ENCODE data around the gene SNIP1.
"Not testable (repeated sequence)": the region's sequence is repeated elsewhere in the genome, so short reads cannot be mapped to it uniquely, and the experiment has no call there.

Gene SNIP1

DNA sequence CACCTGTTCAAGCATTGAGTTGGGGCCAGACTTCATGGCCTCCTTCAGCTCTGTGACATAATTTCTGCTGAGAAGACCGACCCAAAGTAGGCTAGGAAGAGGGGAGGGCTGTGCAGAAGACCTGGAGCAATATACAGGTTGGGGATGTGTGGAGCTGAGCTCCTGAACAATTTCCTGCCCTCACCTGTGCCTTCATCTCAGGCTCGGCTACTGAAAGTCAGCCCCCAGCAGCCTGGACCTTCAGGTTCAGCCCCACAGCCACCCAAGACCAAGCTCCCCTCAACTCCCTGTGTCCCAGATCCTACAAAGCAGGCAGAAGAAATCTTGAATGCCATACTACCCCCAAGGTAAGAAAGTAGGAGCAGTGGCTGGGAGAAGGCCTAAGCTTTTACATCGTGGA, 3.3 kb upstream of the SNIP1 start:
- Histone ChIP-seq H3K4me3 (ENCODE audit: low read depth, low read length) (peak overlapping the region; percentile 80), H3K27me3 (ENCODE audit: insufficient read depth, low read length) (no peaks in the 10 kb centered on the region), H2AFZ (ENCODE audit: low read length, unreplicated experiment) (peak overlapping the region; percentile 90), H3K4me1 (ENCODE audit: control insufficient read depth, insufficient read depth, low read length, unreplicated experiment) (peaks cover 19% of the 10 kb centered on the region), H3K27ac (ENCODE audit: low read depth, low read length) (peak overlapping the region; percentile 32; the same call in 1 of the 2 replicates), H3K36me3 (ENCODE audit: insufficient read depth, low read length) (peaks cover 6% of the 10 kb centered on the region; the same call in 1 of the 2 replicates), H3K79me2 (ENCODE audit: control insufficient read depth, insufficient read depth, low read length, unreplicated experiment) (peaks cover 17% of the 10 kb centered on the region)

DNA sequence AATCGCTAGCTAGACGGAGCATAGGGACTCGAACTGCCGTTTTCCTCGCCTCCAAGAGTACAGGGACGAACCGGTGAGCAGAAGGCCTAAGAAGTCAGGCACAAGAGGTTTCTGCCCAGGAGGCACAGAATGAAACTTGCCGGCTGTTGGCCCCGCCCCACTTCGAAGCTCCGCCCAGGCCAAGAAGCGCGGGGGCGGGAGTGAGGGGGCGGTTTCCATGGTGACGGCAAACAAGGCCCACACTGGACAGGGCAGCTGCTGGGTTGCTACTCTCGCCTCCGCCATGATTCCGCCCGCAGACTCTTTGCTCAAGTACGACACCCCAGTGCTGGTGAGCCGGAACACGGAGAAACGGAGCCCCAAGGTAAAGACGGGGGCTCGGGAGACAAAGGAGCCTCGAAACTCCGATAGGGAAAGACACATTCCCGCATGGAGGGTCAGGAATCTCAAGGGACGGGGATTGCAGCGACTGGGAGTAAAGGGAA, 2.7 kb upstream of the SNIP1 start, which contains the start of gene DNALI1:
DNALI1 (plus strand) TSS at position 229 of the 485 bp plus-strand sequence; CDS start at position 284, 55 bp downstream.
- Histone ChIP-seq H3K27me3 (ENCODE audit: insufficient read depth, low read length) (no peaks in the 10 kb centered on the region), H3K4me1 (ENCODE audit: control insufficient read depth, insufficient read depth, low read length, unreplicated experiment) (peaks cover 21% of the 10 kb centered on the region), H2AFZ (ENCODE audit: low read length, unreplicated experiment) (peak within 1 kb of the TSS; percentile 90), H3K27ac (ENCODE audit: low read depth, low read length) (peak within 1 kb of the TSS; percentile 32; the same call in 1 of the 2 replicates), H3K79me2 (ENCODE audit: control insufficient read depth, insufficient read depth, low read length, unreplicated experiment) (peaks cover 23% of the 10 kb centered on the region), H3K4me3 (ENCODE audit: low read depth, low read length) (peak within 1 kb of the TSS; percentile 80), H3K36me3 (ENCODE audit: insufficient read depth, low read length) (peaks cover 3% of the 10 kb centered on the region; the same call in 1 of the 2 replicates)

DNA sequence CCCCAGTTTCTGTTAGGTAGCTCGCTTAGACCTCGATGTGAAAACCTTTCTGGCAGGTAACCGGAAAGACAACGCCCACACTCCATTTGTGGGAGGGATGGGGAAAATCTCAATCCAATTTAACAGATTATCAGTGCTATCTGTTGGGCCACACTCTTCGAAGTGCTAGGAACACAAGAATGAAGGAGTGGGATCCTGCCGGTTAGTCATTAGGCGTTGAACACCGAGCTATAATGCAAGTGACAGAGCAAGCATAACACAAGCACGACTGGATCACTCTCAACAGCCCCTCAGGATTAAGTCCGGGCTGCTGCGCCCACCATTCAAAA, 531 bp downstream of the SNIP1 start:
- H3K27me3 ChIP-seq (ENCODE audit: insufficient read depth, low read length), result no peaks in the 10 kb centered on the region
- peaks cover 34% of the 10 kb centered on the region for H3K4me1 ChIP-seq (ENCODE audit: control insufficient read depth, insufficient read depth, low read length, unreplicated experiment)
- H2AFZ ChIP-seq (ENCODE audit: low read length, unreplicated experiment), result peak overlapping the region; percentile 8
- H3K79me2 ChIP-seq (ENCODE audit: control insufficient read depth, insufficient read depth, low read length, unreplicated experiment), result peaks cover 42% of the 10 kb centered on the region
- peak overlapping the region; percentile 62 for H3K27ac ChIP-seq (ENCODE audit: low read depth, low read length)
- peak overlapping the region; percentile 93 for H3K4me3 ChIP-seq (ENCODE audit: low read depth, low read length)
- no peaks in the 10 kb centered on the region; the same call in 1 of the 2 replicates for H3K36me3 ChIP-seq (ENCODE audit: insufficient read depth, low read length)

DNA sequence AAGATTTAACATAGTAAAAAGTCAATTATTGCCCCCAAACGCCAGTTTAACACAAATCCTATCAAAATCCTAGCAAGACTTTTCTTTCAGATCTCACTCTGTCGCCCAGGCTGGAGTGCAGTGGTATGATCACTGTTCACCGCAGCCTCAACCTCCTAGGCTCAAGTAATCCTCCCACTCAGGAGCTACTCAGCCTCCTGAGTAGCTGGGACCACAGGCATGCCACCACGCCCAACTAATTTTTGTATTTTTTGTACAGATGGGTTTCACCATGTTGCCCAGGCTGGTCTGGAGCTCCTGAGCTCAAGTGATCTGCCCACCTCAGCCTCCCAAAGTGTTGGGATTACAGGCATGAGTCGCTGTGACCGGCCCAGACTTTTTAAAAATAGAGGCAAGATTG, 4.8 kb downstream of the SNIP1 start:
- peaks cover 42% of the 10 kb centered on the region for H3K79me2 ChIP-seq (ENCODE audit: control insufficient read depth, insufficient read depth, low read length, unreplicated experiment)
- no peaks in the 10 kb centered on the region for H3K27me3 ChIP-seq (ENCODE audit: insufficient read depth, low read length)
- peaks cover 24% of the 10 kb centered on the region for H3K4me1 ChIP-seq (ENCODE audit: control insufficient read depth, insufficient read depth, low read length, unreplicated experiment)
- H3K27ac ChIP-seq (ENCODE audit: low read depth, low read length), result peak overlapping the region; percentile 66
- H2AFZ ChIP-seq (ENCODE audit: low read length, unreplicated experiment), result no peak overlapping the region
- H3K4me3 ChIP-seq (ENCODE audit: low read depth, low read length), result no peak overlapping the region
- H3K36me3 ChIP-seq (ENCODE audit: insufficient read depth, low read length), result peaks cover 7% of the 10 kb centered on the region; the same call in 1 of the 2 replicates

DNA sequence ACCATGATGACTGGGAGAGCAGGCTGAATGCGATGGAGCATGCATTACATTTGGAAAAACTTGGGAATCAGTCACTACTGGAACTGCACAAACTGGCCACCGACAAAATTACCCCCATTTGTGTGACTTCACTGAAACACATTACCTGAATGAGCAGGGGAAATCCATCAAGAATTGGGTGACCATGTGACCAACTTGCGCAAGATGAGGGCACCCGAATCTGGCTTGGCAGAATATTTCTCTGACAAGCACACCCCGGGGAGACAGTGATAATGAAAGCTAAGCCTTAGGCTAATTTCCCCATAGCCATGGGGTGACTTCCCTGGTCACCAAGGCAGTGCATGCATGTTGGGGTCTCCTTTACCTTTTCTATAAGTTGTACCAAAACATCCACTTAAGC, 9.1 kb downstream of the SNIP1 start:
- Histone ChIP-seq H3K79me2 (ENCODE audit: control insufficient read depth, insufficient read depth, low read length, unreplicated experiment) (peaks cover 11% of the 10 kb centered on the region), H3K27me3 (ENCODE audit: insufficient read depth, low read length) (no peaks in the 10 kb centered on the region), H2AFZ (ENCODE audit: low read length, unreplicated experiment) (no peak overlapping the region), H3K4me3 (ENCODE audit: low read depth, low read length) (no peak overlapping the region), H3K4me1 (ENCODE audit: control insufficient read depth, insufficient read depth, low read length, unreplicated experiment) (peaks cover 9% of the 10 kb centered on the region), H3K36me3 (ENCODE audit: insufficient read depth, low read length) (peaks cover 7% of the 10 kb centered on the region; the same call in 1 of the 2 replicates), H3K27ac (ENCODE audit: low read depth, low read length) (no peak overlapping the region)

GRCh38 chr1:37544530-37544929, 9.6 kb downstream of the SNIP1 start:
- Histone ChIP-seq H3K27ac (ENCODE audit: low read depth, low read length) (no peak overlapping the region), H3K36me3 (ENCODE audit: insufficient read depth, low read length) (peaks cover 7% of the 10 kb centered on the region; the same call in 1 of the 2 replicates), H3K4me1 (ENCODE audit: control insufficient read depth, insufficient read depth, low read length, unreplicated experiment) (peaks cover 4% of the 10 kb centered on the region), H2AFZ (ENCODE audit: low read length, unreplicated experiment) (no peak overlapping the region), H3K4me3 (ENCODE audit: low read depth, low read length) (no peak overlapping the region), H3K79me2 (ENCODE audit: control insufficient read depth, insufficient read depth, low read length, unreplicated experiment) (peaks cover 6% of the 10 kb centered on the region), H3K27me3 (ENCODE audit: insufficient read depth, low read length) (no peaks in the 10 kb centered on the region)

DNA sequence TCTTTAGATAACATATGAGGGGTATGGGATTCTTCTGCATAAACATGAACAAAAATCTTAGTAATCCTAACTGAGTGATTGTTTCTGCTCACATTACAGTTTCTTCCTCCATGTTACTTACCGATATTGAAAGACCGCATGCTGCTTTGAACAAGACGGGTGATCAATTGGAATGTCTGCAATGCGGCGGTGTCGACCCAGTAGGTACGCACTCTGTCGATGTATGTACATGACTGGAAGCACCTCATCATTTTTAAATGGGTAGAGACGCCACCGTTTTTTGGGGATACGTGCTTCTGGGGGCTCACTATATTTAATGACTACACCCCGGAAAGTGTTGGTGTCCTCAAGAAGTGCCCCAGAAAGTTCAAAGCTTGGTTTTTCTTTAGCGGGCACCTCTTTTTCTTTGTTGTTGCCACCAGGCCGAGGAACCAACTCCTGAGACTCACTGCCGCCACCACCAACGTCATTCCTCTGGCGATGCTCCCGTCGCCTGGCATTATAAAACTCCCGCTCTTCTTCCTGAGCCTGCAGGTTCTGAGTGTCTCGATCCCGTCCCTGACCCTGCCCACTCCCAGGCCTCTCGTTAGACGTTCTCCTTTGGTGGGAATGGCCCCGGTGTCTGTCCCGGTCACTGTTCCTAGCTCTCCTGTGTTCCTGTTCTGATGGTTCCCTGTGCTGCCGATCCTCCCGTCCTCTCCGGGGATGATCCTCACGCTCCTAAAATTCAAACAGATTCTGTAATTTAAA, 13.9 kb downstream of the SNIP1 start:
- Histone ChIP-seq H3K79me2 (ENCODE audit: control insufficient read depth, insufficient read depth, low read length, unreplicated experiment) (no peaks in the 10 kb centered on the region), H3K36me3 (ENCODE audit: insufficient read depth, low read length) (peaks cover 13% of the 10 kb centered on the region; the same call in 1 of the 2 replicates), H3K4me1 (ENCODE audit: control insufficient read depth, insufficient read depth, low read length, unreplicated experiment) (peaks cover 27% of the 10 kb centered on the region), H3K27me3 (ENCODE audit: insufficient read depth, low read length) (no peaks in the 10 kb centered on the region), H3K4me3 (ENCODE audit: low read depth, low read length) (no peak overlapping the region), H3K27ac (ENCODE audit: low read depth, low read length) (no peak overlapping the region), H2AFZ (ENCODE audit: low read length, unreplicated experiment) (no peak overlapping the region)

DNA sequence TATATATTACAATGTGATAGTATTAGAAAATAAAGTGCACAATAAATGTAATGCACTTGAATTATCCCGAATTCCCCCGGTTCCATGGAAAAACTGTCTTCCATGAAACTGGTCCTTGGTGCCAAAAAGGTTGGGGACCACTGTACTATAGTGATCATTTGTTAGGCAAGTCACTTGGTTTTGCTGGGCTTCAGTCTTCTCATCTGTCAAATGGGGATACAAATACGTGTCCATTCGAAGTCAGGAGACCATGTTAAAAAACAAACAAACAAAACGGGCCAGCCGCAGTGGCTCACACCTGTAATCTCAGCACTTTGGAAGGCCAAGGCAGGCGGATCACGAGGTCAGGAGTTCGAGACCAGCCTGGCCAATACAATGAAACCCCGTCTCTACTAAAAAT, 14.9 kb downstream of the SNIP1 start:
- H3K27ac ChIP-seq (ENCODE audit: low read depth, low read length); H3K27me3 ChIP-seq (ENCODE audit: insufficient read depth, low read length); H3K79me2 ChIP-seq (ENCODE audit: control insufficient read depth, insufficient read depth, low read length, unreplicated experiment); H2AFZ ChIP-seq (ENCODE audit: low read length, unreplicated experiment); H3K4me3 ChIP-seq (ENCODE audit: low read depth, low read length): not testable (repeated sequence)
- Histone ChIP-seq H3K36me3 (ENCODE audit: insufficient read depth, low read length) (peaks cover 13% of the 10 kb centered on the region; the same call in 1 of the 2 replicates), H3K4me1 (ENCODE audit: control insufficient read depth, insufficient read depth, low read length, unreplicated experiment) (peaks cover 33% of the 10 kb centered on the region)

DNA sequence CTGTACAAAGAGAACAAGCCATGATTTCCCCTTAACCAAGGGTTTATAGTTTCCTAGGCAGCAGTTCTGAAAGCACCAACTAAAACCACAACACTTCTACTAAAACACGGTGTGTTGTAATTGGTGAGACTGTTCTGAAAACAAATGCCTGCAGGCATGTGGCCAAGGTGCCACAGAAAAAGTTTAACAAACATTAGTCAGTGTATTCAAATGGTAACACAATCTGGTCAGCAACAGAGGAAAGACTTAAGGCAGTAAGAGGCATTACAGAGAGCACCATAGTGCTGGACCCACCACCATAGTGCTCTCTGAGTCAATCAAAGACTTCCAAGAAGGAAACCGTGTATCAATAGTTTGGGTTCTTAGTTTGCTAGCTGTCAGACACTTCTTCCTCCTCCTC, 16.7 kb downstream of the SNIP1 start:
- Histone ChIP-seq H3K4me1 (ENCODE audit: control insufficient read depth, insufficient read depth, low read length, unreplicated experiment) (peaks cover 40% of the 10 kb centered on the region), H3K4me3 (ENCODE audit: low read depth, low read length) (no peak overlapping the region), H3K27me3 (ENCODE audit: insufficient read depth, low read length) (no peaks in the 10 kb centered on the region), H3K79me2 (ENCODE audit: control insufficient read depth, insufficient read depth, low read length, unreplicated experiment) (peaks cover 2% of the 10 kb centered on the region), H3K27ac (ENCODE audit: low read depth, low read length) (peak overlapping the region; percentile 75), H2AFZ (ENCODE audit: low read length, unreplicated experiment) (no peak overlapping the region), H3K36me3 (ENCODE audit: insufficient read depth, low read length) (peaks cover 13% of the 10 kb centered on the region; the same call in 1 of the 2 replicates)

DNA sequence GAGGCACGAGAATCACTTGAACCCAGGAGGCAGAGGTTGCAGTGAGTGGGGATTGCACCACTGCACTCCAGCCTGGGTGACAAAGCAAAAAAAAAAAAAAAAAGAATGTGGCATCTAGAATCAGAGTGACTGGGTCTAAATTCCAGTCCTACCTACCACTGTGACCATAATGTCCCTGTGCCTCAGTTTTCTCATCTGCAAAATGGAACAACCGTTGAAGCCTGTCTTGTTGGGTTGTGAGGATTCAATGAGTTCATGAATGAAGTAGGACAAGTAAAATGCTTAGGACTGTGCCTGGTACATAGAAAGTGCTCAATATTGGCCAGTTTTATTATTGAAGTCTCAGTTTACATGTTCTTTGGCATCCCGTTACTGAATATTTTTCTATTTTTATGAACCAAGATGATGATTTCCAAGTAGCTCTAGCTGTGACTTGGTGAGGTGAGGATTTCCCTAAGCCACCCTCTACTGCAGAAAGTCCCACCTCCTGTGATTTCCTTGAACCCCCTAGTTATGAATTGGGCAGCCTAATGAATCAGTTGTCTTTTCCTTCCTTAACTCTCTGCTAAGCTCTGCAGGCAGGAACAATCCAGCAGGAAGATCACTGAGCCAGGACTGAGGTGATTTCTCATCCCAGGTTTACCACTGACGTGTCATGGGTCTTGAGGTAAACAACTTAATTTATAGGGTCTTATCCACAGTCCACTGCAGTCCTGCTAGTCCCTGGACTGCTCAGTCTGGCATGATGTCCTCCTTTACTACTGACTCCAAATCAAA, 20.6 kb downstream of the SNIP1 start:
- no peaks in the 10 kb centered on the region for H3K27me3 ChIP-seq (ENCODE audit: insufficient read depth, low read length)
- H3K4me3 ChIP-seq (ENCODE audit: low read depth, low read length), result peak overlapping the region; percentile 14; the same call in 1 of the 2 replicates
- peaks cover 13% of the 10 kb centered on the region; the same call in 1 of the 2 replicates for H3K36me3 ChIP-seq (ENCODE audit: insufficient read depth, low read length)
- peaks cover 2% of the 10 kb centered on the region for H3K79me2 ChIP-seq (ENCODE audit: control insufficient read depth, insufficient read depth, low read length, unreplicated experiment)
- no peak overlapping the region for H2AFZ ChIP-seq (ENCODE audit: low read length, unreplicated experiment)
- H3K4me1 ChIP-seq (ENCODE audit: control insufficient read depth, insufficient read depth, low read length, unreplicated experiment), result peaks cover 40% of the 10 kb centered on the region
- H3K27ac ChIP-seq (ENCODE audit: low read depth, low read length), result peak overlapping the region; percentile 85

All from ACC112 (cell line).